Fibroblast of villous mesenchyme (primary cell): ENCODE measurements around the gene PPP3CA. TPM values are rescaled to one million over a fixed set of nuclear protein-coding genes. Genes with fewer than 3 reads are reported as not detected.

Source experiments
- DNase-seq: peaks from one replicate; pipeline ENCODE4 v3.0.0-alpha.2; 2010; ENCODE audit warnings: low read depth
- H3K4me3 ChIP-seq: 2 replicates; pipeline ENCODE4 v1.5.1; 2011; ENCODE audit warnings: low read depth, mild to moderate bottlenecking, low read length
- CTCF ChIP-seq: IDR thresholded peaks from 2 replicates; pipeline ENCODE4 v1.5.1; 2012; ENCODE audit warnings: low read depth, mild to moderate bottlenecking, low read length; ENCODE audit not compliant: insufficient read depth
- total RNA-seq: library from RNA; depleted of rRNA; stranded (reverse); fragments of >200 nt; gene quantifications from 2 replicates; pipeline ENCODE4 v1.2.3, GENCODE V29; 2012

The PPP3CA gene
- total RNA-seq, 1 donor = 47.9 TPM

- no peak overlapping the region for H3K4me3 ChIP-seq
- no peak for TF ChIP-seq CTCF
- DNase-seq = no peak
Observed at GRCh38 chr4:101332424-101332823, 14.9 kb downstream of the PPP3CA start.

DNA sequence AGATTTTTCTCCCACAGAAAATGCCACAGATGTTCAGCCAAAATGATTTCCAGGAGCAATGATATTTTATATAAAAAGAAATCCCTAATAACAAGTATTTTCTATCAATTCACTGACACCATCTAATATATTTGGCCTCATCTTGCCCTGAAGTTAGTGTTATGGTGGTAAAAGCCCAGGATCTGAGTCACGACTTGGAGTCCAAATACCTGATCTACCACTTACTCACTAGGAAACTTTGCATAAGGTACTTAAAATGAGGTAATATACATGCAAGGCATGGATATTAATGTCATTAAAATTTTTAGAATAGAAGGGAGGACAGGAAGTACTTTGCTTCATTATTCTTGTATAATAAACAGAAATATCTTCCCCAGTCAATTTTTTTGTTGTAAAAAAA lies 16.3 kb downstream of the PPP3CA start:
- no peak for DNase-seq
- no peak for TF ChIP-seq CTCF

GRCh38 chr4:101329592-101329991 lies 17.7 kb downstream of the PPP3CA start:
- TF ChIP-seq CTCF = no peak
- peak; percentile 25 for DNase-seq
- H3K4me3 ChIP-seq = no peak overlapping the region

More for the DNA sequence above, 16.3 kb downstream of the PPP3CA start:
- no peak overlapping the region for H3K4me3 ChIP-seq

GRCh38 chr4:101328063-101328602 lies 19.2 kb downstream of the PPP3CA start:
- no peak overlapping the region for H3K4me3 ChIP-seq
- no peak for TF ChIP-seq CTCF
- DNase-seq = no peak

- DNase-seq = no peak
- H3K4me3 ChIP-seq = no peak overlapping the region
- TF ChIP-seq CTCF = no peak
Observed at GRCh38 chr4:101326576-101326975, 20.8 kb downstream of the PPP3CA start.

DNA sequence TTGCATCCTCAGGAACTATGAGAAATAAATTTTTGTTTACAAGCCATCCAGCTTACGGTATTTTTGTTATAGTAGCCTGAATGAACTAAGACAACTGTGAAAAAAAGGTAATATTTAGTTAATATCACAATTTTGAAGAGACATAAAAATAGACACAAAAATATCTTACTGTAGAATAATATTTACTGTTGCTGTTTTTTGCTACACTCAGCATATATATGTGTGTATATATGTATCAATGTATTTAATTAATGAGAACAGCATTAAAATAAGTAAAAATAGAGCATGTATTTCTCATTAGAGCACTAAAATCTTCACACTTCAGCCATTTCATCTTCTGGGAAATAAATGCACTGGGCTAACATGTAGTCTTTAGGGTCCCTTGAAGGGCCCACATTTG lies 24.6 kb downstream of the PPP3CA start:
- TF ChIP-seq CTCF = no peak
- DNase-seq = no peak
- no peak overlapping the region for H3K4me3 ChIP-seq

GRCh38 chr4:101321481-101322042 lies 25.8 kb downstream of the PPP3CA start:
- H3K4me3 ChIP-seq = no peak overlapping the region
- no peak for TF ChIP-seq CTCF
- peak; percentile 28 for DNase-seq
